Ovary (tissue), 3 donors: ENCODE results near the gene UCKL1.

Experiments
- EP300 ChIP-seq: sonication (generic); formaldehyde crosslinking; IDR thresholded peaks from one replicate; pipeline ENCODE4 v1.6.1; 2017; ENCODE audit warnings: antibody characterized with exemption
- POLR2A ChIP-seq: fragments of 450-650 bp; IDR thresholded peaks from one replicate; pipeline ENCODE4 v1.6.1; 2017; ENCODE audit warnings: antibody characterized with exemption, mild to moderate bottlenecking, moderate library complexity
- TF ChIP-seq, protein P1 (sequence below), 3 donors: fragments of 450-650 bp in 2 of 3; fragments of 200-600 bp in 1 of 3; IDR thresholded peaks; one replicate each; pipeline versions ENCODE4 v1.5.1 to v1.8.0; 2016 to 2022; ENCODE audit warnings: antibody characterized with exemption in 3 of 3, mild to moderate bottlenecking in 1 of 3
- donor health status: DM: no; HTN: no; CAD: no.

DNA sequence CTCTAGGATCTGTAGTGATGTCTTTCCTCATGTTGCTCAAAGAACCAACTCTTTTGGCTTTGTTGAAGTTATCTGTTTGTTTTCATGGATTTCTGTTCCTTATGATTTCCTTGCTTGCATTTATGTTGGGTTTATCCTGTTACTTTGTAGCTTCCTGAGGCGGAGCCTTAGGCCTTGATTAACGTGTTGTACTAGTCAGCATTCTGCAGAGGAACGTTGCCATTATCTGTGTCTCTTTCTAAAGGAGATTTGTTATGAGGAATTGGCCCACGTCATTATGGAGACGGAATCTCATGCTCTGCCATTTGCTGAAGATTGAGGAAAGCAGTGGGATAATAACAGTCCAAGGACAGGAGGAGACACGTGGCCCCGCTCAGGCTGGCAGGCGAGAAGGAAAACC, 29.9 kb downstream of the UCKL1 start:
- TF ChIP-seq, protein P1, sequence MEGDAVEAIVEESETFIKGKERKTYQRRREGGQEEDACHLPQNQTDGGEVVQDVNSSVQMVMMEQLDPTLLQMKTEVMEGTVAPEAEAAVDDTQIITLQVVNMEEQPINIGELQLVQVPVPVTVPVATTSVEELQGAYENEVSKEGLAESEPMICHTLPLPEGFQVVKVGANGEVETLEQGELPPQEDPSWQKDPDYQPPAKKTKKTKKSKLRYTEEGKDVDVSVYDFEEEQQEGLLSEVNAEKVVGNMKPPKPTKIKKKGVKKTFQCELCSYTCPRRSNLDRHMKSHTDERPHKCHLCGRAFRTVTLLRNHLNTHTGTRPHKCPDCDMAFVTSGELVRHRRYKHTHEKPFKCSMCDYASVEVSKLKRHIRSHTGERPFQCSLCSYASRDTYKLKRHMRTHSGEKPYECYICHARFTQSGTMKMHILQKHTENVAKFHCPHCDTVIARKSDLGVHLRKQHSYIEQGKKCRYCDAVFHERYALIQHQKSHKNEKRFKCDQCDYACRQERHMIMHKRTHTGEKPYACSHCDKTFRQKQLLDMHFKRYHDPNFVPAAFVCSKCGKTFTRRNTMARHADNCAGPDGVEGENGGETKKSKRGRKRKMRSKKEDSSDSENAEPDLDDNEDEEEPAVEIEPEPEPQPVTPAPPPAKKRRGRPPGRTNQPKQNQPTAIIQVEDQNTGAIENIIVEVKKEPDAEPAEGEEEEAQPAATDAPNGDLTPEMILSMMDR (IDR thresholded peaks at IDR 0.05), result no peak
- no peak for TF ChIP-seq EP300
- TF ChIP-seq POLR2A, result no peak
